ENCODE measurements around the gene IGFBP2.

Gene IGFBP2

DNA sequence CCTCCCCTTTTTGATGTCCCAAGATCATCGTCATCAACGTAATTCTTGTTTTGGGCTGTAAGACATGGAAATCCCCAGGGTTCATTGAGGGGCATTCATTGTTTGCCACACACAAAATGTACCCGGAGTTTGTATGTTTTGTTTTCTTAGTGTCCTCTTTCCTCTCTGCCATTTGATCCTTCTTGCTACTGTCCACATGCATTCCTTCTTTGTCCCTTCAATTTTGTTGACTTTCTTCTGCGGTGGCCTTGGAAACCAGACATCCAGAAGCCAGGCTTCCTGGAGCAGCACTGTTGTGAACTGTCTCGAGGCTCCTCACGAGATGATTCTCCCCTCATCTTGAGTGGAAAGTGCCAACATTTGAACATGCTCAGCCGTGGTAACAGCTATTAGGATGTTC is 24.8 kb downstream of the IGFBP2 start:
- DNase-seq, result no peak
- intact Hi-C loops (cut with DNase I), result no loop called here

DNA sequence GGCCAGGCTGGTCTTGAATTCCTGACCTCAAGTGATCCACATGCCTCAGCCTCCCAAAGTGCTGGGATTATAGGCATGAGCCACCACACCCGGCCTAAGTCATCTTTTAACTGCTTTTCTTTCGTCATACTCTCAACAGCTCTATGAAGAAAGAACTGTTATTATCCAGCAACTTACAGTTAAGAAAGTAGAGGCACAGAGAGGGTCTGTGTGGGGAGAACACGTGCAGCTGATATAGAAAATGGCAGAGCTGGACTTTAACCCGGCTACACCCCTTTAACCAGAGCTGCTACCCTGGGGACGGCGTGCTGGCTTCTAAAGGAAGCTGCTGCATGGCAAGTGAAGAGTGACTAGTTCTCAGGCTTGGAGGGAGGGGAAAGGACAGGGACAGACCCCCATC is 25.5 kb downstream of the IGFBP2 start:
- no peak for DNase-seq
- intact Hi-C loops (cut with DNase I), result no loop called here

DNA sequence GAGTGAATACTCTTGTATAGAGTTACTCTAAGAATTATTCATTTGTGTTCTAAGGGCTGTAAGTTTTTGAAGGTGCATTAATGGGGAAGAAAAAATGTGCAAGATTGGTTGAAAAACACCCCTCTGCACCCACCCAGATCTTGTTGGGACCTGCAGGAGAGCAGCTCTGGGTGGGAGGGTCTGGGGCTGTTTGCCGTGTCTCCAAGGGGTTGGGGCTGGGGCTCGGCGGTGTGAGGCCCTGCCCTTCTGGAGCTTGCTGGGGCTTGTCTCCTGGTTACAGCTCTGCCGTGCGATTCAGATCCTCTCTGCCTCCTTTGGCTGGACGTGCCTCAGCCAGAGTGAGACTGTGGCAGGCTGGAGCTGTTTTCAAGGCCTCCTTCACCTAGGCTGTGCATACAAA is 26.1 kb downstream of the IGFBP2 start:
- intact Hi-C loops (cut with DNase I), result no loop called here
- DNase-seq, result no peak

DNA sequence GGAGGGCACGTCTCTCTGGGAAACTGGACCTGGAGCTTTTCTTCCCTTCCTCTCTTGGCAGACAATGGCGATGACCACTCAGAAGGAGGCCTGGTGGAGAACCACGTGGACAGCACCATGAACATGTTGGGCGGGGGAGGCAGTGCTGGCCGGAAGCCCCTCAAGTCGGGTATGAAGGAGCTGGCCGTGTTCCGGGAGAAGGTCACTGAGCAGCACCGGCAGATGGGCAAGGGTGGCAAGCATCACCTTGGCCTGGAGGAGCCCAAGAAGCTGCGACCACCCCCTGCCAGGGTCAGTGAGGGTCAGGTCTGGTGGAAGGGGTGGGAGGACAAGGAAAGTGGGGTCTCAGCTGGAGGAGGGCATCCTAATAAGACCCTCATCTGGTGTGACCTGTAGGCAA is 27.3 kb downstream of the IGFBP2 start:
- intact Hi-C loops (cut with DNase I), result no loop called here
- DNase-seq, result no peak

DNA sequence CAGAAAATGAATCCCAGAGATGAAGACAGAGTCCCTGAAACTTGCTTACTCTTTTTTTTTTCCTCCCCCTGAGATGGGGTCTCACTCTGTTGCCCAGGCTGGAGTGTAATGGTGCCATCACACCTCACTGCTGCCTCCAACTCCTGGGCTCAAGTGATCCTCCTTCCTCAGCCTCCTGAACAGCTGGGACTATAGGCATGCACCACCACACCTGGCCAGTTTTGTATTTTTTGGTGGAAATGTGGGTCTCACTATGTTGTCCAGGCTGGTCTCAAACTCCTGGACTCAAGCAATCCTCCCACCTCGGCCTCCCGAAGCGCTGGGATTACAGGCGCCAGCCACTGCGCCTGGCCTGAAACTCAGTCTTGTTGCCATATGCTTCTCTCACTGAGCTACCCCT is 27.8 kb downstream of the IGFBP2 start:
- intact Hi-C loops (cut with DNase I), result no loop called here

DNA sequence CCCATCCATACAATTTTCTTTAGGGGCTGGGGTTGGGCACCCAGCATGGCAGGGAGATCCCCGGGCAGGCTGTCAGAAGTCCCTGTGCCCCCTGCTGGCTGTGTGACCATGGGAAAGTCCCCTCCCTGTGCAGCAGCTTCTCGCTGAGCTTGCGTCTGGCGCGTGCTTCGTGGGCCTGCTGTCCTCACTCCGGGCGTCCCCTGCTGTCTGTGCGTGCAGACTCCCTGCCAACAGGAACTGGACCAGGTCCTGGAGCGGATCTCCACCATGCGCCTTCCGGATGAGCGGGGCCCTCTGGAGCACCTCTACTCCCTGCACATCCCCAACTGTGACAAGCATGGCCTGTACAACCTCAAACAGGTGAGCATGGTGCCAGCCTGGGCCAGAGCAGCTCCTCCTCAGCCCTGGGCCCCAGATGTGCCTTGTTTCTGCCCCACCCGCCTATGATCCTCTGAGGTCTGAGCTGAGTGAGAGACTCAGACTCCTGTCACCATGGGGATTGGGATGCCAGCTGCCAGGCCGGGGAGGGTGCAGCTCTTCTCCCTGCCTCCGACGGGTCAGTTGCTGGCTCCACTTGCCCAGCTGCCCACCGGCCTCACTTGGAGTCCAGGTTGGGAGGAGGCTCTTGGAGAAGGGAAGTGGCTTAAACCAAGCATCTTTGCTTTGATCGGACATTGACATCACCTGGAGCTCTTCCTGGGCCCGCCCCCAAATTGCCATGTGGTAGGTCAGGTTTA is 28.6 kb downstream of the IGFBP2 start:
- intact Hi-C loops (cut with DNase I), result no loop called here
- peak in 5 of 42 donors; percentile 10 to 38 (median 14) for DNase-seq

More for the DNA sequence above, 27.8 kb downstream of the IGFBP2 start:
- DNase-seq, result no peak

DNA sequence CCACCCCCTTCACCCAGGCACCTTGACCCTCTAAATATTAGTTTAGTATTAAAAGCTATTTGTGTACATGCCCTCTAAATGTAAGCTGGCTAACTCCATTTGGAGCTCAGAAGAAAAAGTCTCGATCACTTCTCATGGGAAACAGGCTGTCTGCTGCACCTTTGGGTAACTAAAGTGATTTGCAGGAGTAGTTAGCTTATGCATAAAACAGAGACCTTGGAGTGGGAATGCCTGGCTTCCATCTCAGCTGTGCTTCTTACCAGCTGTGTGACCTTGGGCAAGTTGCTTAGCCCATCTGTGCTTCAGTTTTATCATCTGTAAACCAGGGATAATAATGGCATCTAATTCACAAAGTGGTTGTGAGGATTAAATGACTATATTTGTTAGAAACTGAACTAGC is 29.9 kb downstream of the IGFBP2 start:
- DNase-seq, result no peak
- intact Hi-C loops (cut with DNase I), result no loop called here

DNA sequence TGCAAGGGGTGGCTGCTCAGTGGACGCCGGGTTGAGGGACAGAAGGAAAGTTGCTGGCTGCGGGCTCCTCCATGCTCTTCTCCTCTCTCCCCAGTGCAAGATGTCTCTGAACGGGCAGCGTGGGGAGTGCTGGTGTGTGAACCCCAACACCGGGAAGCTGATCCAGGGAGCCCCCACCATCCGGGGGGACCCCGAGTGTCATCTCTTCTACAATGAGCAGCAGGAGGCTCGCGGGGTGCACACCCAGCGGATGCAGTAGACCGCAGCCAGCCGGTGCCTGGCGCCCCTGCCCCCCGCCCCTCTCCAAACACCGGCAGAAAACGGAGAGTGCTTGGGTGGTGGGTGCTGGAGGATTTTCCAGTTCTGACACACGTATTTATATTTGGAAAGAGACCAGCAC is 30.6 kb downstream of the IGFBP2 start:
- intact Hi-C loops (cut with DNase I), result no loop called here
- no peak for DNase-seq

DNA sequence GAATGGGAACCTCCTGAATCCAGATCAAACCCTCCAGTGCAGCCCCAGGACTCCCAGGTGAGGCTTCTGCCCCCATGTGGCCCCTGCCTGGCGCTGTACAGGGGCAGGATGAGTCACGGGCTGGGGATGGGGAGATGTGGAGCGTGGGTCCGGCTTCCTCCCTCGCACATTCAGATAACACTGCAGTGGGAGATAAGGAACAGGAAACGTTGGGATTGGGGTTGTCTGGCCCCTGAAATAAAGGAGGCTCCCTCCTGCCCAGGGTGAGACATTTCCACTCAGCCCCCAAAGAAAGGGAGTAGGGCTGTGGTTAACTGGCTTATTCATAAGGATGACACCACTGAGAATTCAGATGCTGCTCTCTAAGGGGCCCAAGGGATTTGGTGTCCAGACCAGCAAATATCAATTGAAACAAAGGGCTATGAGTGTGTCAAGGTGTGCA is 31.4 kb downstream of the IGFBP2 start:
- DNase-seq, result no peak
- intact Hi-C loops (cut with DNase I), result no loop called here

DNA sequence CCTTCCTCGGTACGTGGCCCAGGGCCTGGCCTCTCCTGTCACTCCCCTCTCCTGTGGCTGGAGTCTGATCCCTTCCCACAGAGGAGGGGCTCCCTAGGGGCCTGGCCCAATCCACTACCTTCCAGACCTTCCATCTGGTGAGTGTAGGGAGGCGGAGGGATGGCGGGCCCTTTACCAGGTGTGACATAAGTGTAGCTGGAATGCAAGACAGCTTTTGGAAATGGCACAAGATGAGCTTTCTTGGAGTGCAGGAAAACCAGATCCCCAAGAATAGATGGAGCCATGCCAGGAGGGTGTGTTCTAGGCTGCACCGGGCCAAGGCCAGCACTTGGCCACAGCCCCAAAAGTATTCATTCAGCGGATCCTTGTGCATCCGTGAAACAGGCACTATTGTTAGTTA is 32.0 kb downstream of the IGFBP2 start:
- no peak for DNase-seq
- intact Hi-C loops (cut with DNase I), result no loop called here

DNA sequence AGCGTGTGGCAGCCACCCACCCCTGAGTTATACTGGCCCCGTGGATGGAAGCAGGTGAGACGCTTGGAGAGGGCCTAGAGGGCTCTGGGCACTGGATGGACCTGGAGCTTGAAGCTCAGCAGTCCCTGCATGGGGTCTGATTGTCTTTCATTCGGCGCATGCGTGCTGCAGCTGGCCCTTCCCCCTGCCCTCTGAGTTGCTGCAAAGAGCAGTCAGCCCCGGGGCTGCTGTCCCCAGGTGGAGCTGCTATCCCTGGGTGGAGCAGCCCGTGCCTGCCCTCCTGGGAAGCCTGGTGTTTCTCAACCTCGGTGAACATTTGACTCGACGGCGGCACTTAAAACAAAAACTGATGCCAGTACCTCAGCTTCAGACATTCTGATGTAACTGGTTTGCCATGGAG is 32.5 kb downstream of the IGFBP2 start:
- intact Hi-C loops (cut with DNase I), result loop anchor here (1.0 kb wide), 1 partner anchor 146 kb away; no protein-coding TSS in a partner anchor

DNA sequence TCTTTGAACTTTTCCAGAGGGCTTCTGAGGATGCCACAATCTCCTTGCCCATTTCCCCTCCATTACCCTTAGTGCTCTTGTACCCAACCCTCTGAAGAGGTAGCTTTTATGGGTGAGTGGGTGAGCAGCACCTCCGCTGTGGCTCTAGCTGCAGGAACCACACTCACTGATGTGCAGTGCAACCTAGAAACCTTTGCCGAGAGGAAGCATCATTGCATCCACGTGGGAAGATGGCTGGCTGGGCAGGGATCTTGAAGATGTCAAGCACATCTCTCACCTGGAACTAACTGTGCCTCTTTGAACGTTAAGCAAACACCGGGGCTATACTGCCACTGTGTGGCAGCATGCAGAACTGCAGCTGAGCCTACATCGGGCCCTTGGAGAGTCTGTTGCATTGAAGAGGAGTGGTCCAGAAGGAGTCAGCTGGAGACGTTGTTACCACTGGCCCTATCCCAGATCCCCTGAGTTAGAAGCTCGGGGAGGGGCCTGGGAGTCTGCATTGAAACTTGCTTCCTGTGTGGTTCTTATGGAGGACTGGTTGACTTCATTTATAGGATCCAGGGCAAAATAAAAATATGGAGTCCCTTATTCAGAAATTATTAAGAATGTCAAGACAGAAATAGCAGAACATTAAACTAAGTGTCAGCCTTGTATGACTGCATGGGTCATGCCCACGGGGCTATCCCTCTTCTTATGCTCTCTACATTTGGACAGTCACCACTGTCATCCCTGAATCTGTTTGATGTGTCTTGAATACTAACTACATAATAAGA is 33.4 kb downstream of the IGFBP2 start:
- peak; percentile 45 to 90 (median 79) for DNase-seq
- intact Hi-C loops (cut with DNase I), result loop anchor here (1.0 kb wide), 1 partner anchor 147 kb away; no protein-coding TSS in a partner anchor

More for the DNA sequence above, 32.5 kb downstream of the IGFBP2 start:
- DNase-seq, result no peak

DNA sequence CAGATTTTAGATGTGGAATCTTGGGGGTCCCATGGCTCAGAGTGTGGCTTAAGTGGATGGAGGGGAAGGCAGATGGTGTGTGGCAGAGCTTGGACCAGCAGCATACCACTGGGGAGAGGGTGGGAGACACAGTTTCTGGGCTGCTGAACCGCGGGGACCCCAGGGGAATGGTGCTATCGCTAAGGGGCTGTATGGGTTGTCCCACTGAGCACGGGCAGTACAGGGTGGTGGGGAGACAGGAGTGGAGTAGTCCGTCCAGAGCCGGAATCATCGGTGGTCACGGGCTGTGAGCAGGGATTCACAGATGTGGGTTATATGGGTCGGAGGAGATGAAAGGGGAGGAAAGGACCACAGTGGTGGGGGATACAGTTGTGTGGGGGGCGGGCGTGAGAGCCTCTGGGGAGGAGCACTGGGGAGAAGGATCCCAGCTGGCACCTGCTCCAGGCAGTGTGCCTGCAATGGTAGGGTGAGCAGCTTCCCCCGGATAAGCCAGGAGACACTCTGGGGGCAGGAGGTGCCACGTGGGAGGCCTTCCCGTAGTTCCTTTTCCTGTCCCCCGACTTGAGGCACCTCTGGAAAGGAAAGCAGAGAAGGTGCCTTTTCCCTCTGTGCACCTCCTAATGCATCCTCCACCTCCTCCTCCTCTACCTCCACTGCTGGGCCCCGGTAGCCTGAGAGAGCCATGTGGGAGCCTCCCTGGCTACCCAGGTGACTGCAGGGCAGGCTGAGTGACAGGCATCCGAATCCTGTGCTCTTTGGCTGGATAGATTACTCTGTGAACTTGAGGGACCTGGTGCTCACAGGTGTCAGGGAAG is 37.3 kb downstream of the IGFBP2 start:
- DNase-seq, result peak in 23 of 42 donors; percentile 10 to 75 (median 43)
- intact Hi-C loops (cut with DNase I), result no loop called here

DNA sequence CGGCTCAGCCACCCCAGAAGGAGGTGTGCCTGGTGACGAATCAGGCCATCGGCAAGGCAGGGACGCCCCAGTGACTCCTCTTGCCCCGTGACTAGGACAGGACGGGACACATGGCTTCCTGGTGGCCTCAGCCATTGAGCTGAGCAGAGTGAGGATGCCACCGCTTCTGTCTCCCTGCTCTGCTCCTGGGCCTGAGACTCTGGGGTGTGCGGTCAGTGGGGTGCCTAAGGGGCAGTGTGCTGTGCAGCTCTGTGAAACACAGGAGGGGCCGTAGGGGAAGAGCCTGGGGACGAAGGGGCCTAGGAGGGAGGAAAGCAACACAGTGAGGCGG is 37.8 kb downstream of the IGFBP2 start:
- intact Hi-C loops (cut with DNase I), result no loop called here
- no peak for DNase-seq

DNA sequence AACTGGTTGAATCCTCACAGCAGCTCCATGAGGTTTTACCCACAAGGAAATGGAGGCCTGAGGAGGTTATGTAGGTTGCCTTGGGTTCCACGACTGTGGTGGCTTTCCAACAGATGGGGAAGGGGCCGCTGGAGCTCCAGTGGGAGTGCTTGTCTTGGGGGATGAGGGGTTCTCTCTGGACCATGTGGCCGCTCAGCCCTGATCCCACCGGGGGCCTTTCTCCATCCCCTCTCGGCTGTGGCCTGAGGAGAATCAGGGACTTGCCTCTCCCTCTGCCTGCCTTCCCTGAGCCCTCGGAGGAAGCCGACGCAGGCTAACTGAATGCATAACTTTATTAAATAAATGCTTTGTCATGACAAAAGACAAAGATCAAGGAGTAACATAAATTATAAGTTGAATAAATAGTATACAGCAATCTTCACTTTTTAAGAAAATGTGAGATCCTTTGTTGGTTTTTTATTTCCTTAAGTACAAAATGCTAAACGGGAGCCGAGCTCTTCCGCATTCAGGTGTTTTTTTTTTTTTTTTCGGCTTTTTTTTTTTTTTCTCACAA is 38.6 kb downstream of the IGFBP2 start:
- intact Hi-C loops (cut with DNase I), result no loop called here
- no peak for DNase-seq

DNA sequence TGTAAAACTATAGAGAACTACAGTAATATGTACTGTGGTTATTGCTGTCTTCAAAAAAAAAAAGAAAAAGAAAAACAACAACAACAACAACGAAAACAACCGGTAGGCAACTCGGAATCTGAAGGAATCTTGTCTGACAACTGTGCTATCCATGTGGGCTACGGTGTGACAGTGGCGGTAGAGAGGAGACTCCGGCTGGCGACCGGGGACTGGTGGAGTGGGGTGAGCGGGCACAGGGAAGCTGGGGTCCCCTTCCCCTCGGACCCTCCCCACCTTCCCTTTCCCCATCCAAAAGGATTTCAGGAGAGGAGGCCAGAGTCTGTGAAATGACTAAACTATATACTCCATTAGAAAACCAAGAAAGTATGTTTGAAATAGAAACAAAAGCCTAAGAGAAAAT is 39.2 kb downstream of the IGFBP2 start:
- DNase-seq, result no peak
- intact Hi-C loops (cut with DNase I), result no loop called here

DNA sequence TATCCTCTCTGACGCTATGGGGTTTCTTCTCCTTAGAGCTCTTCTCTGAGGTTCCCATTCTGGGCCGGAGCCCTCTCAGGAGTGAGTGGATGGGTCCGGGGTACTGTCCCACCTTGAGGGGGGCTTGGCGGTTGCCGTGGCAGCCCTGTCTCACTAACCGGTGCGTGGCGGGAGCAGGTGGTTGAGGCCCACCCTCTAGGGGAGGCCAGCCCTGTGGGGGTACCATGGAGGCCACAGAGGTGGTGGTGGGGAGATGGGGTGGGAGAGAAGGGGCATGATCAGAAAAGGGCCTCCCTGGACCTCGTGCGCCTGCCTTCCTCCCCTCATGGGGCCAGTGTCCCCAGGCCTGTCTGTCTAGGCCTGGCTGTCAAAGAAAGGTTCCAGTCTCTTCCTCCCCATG is 39.8 kb downstream of the IGFBP2 start:
- DNase-seq, result no peak
- intact Hi-C loops (cut with DNase I), result no loop called here

DNA sequence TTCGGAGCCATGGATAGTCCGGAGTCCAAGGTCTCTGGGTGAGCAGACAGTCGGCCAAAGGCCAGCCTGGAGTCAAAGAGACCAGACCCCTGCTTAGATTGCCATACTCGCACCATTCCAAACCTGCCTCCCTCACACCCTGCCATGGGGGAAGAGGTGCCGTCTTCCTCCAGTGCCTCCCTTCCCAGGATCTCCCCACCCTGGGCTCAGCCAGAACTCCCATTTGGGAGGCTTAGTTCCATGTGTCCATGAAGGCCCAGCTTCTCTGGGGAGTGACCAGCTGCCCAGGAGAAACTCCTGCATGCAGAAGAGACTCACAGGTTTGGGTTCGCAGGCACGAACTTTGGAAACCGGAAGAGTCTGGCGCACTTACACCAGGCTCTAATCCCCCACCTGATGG is 40.4 kb downstream of the IGFBP2 start:
- intact Hi-C loops (cut with DNase I), result no loop called here
- no peak for DNase-seq

DNA sequence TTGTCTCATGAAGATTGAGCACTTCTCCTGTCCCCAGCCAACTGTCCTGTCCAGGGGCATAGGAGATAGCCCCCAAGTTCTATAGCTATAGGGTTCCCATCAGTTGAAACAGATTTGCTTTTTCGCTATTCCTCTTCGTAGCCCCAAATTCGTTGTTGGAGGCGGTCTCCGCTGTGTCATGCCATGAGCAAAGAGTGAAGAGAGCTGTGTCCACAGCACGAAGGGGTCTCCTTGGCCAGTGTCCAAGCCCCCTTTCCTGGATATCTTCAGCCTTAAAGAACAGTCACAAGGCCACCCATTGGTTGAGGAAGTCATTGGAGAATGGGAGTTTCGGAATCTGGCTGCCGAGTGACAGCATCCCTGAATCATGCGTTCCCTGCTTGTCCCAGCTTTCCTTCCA is 41.2 kb downstream of the IGFBP2 start:
- DNase-seq, result no peak
- intact Hi-C loops (cut with DNase I), result no loop called here

DNA sequence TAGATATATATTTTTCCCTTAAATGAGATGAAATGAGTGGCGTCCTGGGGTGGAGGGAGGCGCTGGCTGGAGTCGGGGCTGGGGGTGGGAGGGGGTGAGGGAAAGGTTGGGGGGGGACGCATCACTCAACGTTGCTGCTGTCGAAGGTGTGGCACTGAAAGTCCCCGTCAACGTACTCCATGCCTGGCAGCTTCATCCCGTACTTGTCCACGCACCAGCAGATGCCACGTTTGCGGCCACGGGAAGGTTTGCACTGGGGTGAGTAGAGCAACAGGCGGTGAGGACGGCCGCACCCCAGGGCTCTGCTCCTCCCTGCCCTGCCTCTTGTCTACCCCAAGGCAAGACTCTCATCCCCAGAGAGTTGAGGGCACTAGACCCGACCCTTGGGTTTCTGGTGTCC is 43.4 kb downstream of the IGFBP2 start:
- no peak for DNase-seq
- intact Hi-C loops (cut with DNase I), result no loop called here

Data from head of caudate nucleus (tissue), 42 donors.